Tibial artery (tissue), 4 donors: ENCODE measurements around the gene TPK1.

ENCODE experiments used
- DNase-seq, 2 donors: peaks; one replicate each; pipeline ENCODE4 v3.0.0-alpha.2; 2019
- H3K27ac ChIP-seq, 2 donors: fragments of 200-600 bp; sonication (generic) in 1 of 2; 1 replicate in 1 of 2; 2 replicates in 1 of 2; pipeline ENCODE4 v1.5.1; 2018 to 2019; ENCODE audit warnings: mild to moderate bottlenecking in 1 of 2
- H3K27me3 ChIP-seq, 2 donors: fragments of 200-600 bp; sonication (generic) in 1 of 2; one replicate each; pipeline versions ENCODE4 v1.5.1 to v1.6.0; 2016 to 2019
- H3K36me3 ChIP-seq, 3 donors: fragments of 200-600 bp; sonication (generic) in 2 of 3; one replicate each; pipeline ENCODE4 v1.5.1; 2016 to 2019; ENCODE audit warnings: mild to moderate bottlenecking in 2 of 3
- H3K4me1 ChIP-seq, 4 donors: fragments of 200-600 bp; sonication (generic) in 2 of 4; 1 replicate in 3 of 4; 2 replicates in 1 of 4; pipeline ENCODE4 v1.5.1; 2016 to 2019
- H3K4me3 ChIP-seq, 2 donors: fragments of 200-600 bp; sonication (generic) in 1 of 2; 1 replicate in 1 of 2; 2 replicates in 1 of 2; pipeline ENCODE4 v1.5.1; 2018 to 2019; ENCODE audit warnings: mild to moderate bottlenecking in 2 of 2
- H3K9me3 ChIP-seq, 3 donors: fragments of 200-600 bp; sonication (generic) in 1 of 3; one replicate each; pipeline ENCODE4 v1.5.1; 2016 to 2019
- intact Hi-C: fragments of 100-400 bp; cut with DNase I; formaldehyde crosslinking; loops from one replicate; pipeline ENCODE4 v1.15.0; 2023; ENCODE audit warnings: low total_unique reads
- TF ChIP-seq, protein P1 (sequence below), 2 experiments: fragments of 200-600 bp in 1 of 2; fragments of 450-650 bp in 1 of 2; IDR thresholded peaks; one replicate each; pipeline ENCODE4 v1.5.1; 2017 to 2019; ENCODE audit warnings: antibody characterized with exemption in 2 of 2, mild to moderate bottlenecking in 1 of 2, moderate library complexity in 1 of 2

The TPK1 gene

GRCh38 chr7:144866189-144866588 is 30.3 kb upstream of the TPK1 start:
- no peak overlapping the region for H3K27ac ChIP-seq
- no peak for DNase-seq
- TF ChIP-seq, protein P1, sequence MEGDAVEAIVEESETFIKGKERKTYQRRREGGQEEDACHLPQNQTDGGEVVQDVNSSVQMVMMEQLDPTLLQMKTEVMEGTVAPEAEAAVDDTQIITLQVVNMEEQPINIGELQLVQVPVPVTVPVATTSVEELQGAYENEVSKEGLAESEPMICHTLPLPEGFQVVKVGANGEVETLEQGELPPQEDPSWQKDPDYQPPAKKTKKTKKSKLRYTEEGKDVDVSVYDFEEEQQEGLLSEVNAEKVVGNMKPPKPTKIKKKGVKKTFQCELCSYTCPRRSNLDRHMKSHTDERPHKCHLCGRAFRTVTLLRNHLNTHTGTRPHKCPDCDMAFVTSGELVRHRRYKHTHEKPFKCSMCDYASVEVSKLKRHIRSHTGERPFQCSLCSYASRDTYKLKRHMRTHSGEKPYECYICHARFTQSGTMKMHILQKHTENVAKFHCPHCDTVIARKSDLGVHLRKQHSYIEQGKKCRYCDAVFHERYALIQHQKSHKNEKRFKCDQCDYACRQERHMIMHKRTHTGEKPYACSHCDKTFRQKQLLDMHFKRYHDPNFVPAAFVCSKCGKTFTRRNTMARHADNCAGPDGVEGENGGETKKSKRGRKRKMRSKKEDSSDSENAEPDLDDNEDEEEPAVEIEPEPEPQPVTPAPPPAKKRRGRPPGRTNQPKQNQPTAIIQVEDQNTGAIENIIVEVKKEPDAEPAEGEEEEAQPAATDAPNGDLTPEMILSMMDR (IDR thresholded peaks at IDR 0.05), result no peak
- H3K36me3 ChIP-seq, result no peaks in the 10 kb centered on the region
- no peaks in the 10 kb centered on the region for H3K9me3 ChIP-seq
- intact Hi-C loops, result no loop called here
- peaks cover 0 to 2% of the 10 kb centered on the region in 2 donors for H3K27me3 ChIP-seq
- no peaks in the 10 kb centered on the region for H3K4me1 ChIP-seq
- H3K4me3 ChIP-seq, result no peak overlapping the region

DNA sequence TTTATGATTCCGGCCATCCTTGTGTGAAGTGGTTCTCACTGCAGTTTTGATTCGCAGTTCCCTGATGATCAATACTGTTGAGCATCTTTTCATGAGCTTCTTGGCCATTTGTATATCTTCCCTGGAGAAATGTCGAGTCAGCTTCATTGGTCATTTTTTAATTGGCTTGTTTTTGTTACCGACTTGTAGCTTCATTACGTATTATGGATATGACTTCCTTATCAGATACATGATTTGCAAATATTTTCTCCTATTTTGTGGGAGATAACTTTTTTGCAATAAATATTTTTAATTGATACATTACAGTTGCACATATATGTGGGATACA is 27.4 kb upstream of the TPK1 start:
- Histone ChIP-seq H3K4me1 (no peaks in the 10 kb centered on the region), H3K9me3 (no peaks in the 10 kb centered on the region), H3K4me3 (no peak overlapping the region), H3K36me3 (no peaks in the 10 kb centered on the region), H3K27me3 (no peaks in the 10 kb centered on the region), H3K27ac (no peak overlapping the region)
- intact Hi-C loops, result no loop called here
- DNase-seq, result no peak
- TF ChIP-seq, protein P1 (IDR thresholded peaks at IDR 0.05), result no peak

GRCh38 chr7:144862612-144863319 is 26.9 kb upstream of the TPK1 start:
- intact Hi-C loops, result no loop called here

DNA sequence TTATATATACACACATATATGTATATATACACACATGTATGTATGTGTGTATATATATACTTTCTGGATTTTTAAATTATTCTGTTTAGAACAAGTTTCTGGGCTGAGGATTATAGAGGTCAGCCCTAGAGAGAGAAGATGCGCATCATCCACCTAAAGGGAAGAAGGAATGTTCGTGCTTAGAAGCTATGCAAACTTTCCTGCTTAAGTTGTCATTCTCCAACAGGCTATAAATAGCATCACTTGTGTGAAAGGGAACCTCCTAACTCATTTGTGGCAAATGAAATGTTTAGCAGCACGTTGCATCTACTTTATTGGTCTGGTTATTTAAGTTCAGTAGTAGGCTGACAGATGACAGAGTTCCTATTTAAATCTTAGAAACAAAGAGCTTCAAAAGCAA is 23.9 kb upstream of the TPK1 start:
- Histone ChIP-seq H3K36me3 (no peaks in the 10 kb centered on the region), H3K9me3 (no peaks in the 10 kb centered on the region), H3K27ac (no peak overlapping the region), H3K4me1 (no peaks in the 10 kb centered on the region), H3K4me3 (no peak overlapping the region), H3K27me3 (no peaks in the 10 kb centered on the region)
- TF ChIP-seq, protein P1 (IDR thresholded peaks at IDR 0.05), result no peak
- intact Hi-C loops, result no loop called here
- DNase-seq, result no peak

More at GRCh38 chr7:144862612-144863319, 26.9 kb upstream of the TPK1 start:
- Histone ChIP-seq H3K27me3 (no peaks in the 10 kb centered on the region), H3K27ac (no peak overlapping the region), H3K4me1 (no peaks in the 10 kb centered on the region), H3K36me3 (no peaks in the 10 kb centered on the region), H3K4me3 (no peak overlapping the region), H3K9me3 (no peaks in the 10 kb centered on the region)
- TF ChIP-seq, protein P1 (IDR thresholded peaks at IDR 0.05), result no peak
- no peak for DNase-seq

DNA sequence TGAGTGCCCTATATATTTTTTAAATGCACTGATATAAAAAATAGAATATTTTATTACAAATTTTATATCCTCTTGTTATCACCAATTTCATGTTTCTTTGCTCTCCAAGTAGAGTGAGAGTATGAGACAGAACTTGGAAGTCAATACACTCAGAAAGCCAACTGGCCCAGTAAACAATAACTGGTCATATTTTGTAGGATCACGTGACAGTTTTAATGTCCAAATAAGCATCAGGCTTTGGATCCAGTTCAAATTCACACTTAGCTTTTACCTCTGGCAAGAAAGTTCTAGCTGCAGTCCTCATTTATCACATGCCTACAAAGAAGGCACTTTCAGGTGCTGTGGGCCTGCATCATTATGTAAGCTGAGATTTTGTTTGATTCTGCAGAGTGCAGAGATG is 21.6 kb upstream of the TPK1 start:
- no peaks in the 10 kb centered on the region for H3K36me3 ChIP-seq
- H3K4me3 ChIP-seq, result no peak overlapping the region
- no peaks in the 10 kb centered on the region for H3K27me3 ChIP-seq
- no peak for DNase-seq
- intact Hi-C loops, result no loop called here
- no peaks in the 10 kb centered on the region for H3K4me1 ChIP-seq
- TF ChIP-seq, protein P1 (IDR thresholded peaks at IDR 0.05), result no peak
- no peaks in the 10 kb centered on the region for H3K9me3 ChIP-seq
- H3K27ac ChIP-seq, result no peak overlapping the region
